ENCODE data around the gene NPAS3. TPM values are rescaled to one million over a fixed set of nuclear protein-coding genes. Genes with fewer than 3 reads are reported as not detected.

Gene NPAS3
- total and polyA plus RNA-seq, 11 donors = 0.15 to 3.4 (median 0.92) TPM

GRCh38 chr14:33435911-33436689, 497.4 kb downstream of the NPAS3 start:
- no peak for TF ChIP-seq POLR2A (IDR thresholded peaks at IDR 0.05)
- TF ChIP-seq, protein P1, sequence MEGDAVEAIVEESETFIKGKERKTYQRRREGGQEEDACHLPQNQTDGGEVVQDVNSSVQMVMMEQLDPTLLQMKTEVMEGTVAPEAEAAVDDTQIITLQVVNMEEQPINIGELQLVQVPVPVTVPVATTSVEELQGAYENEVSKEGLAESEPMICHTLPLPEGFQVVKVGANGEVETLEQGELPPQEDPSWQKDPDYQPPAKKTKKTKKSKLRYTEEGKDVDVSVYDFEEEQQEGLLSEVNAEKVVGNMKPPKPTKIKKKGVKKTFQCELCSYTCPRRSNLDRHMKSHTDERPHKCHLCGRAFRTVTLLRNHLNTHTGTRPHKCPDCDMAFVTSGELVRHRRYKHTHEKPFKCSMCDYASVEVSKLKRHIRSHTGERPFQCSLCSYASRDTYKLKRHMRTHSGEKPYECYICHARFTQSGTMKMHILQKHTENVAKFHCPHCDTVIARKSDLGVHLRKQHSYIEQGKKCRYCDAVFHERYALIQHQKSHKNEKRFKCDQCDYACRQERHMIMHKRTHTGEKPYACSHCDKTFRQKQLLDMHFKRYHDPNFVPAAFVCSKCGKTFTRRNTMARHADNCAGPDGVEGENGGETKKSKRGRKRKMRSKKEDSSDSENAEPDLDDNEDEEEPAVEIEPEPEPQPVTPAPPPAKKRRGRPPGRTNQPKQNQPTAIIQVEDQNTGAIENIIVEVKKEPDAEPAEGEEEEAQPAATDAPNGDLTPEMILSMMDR (IDR thresholded peaks at IDR 0.05) = no peak
- WGBS, 4 donors = 90 to 93% (median 90%) methylated on average over 8 of the region's 8 CpGs
- H3K36me3 ChIP-seq = no peaks in the 10 kb centered on the region
- intact Hi-C loops (cut with DNase I) = loop anchor here in 7 of 10 donors (10.0 kb wide), 2 partner anchors 501 to 861 kb away; partner anchors contain the start of gene NPAS3 (in 1 of the 7)
- H3K4me3 ChIP-seq = no peak overlapping the region
- peaks cover 0 to 12% (median 0%) of the 10 kb centered on the region in 12 donors for H3K4me1 ChIP-seq
- H3K9me3 ChIP-seq = no peaks in the 10 kb centered on the region
- no peak for ATAC-seq
- H3K27me3 ChIP-seq = no peaks in the 10 kb centered on the region
- DNase-seq = no peak
- H3K27ac ChIP-seq = no peak overlapping the region

DNA sequence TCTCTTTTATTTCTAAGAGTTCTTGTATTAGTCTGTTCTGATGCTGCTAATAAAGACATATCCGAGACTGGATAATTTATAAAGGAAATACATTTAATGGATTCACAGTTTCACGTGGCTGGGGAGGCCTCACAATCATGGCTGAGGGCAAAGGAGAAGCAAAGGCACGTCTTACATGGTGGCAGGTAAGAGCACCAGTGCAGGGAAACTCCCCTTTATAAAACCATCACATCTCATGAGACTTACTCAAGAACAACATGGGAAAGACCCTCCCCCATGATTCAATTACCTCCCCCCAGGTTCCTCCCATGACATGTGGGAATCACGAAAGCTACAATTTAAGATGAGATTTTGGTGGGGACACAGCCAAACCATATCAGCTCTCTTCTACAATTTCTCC, 503.0 kb downstream of the NPAS3 start:
- H3K9me3 ChIP-seq = no peaks in the 10 kb centered on the region
- WGBS, 4 donors = 87 to 98% (median 92%) methylated on average over 4 of the region's 4 CpGs

GRCh38 chr14:33444136-33444535, 505.5 kb downstream of the NPAS3 start:
- Histone ChIP-seq H3K36me3 (no peaks in the 10 kb centered on the region), H3K27me3 (no peaks in the 10 kb centered on the region), H3K4me1 (peaks cover 0 to 6% (median 0%) of the 10 kb centered on the region in 12 donors), H3K27ac (no peak overlapping the region), H3K4me3 (no peak overlapping the region), H3K9me3 (no peaks in the 10 kb centered on the region)
- intact Hi-C loops (cut with DNase I) = loop anchor here in 1 of 10 donors (10.0 kb wide), 1 partner anchor 219 kb away; no protein-coding TSS in a partner anchor
- TF ChIP-seq, protein P1 (IDR thresholded peaks at IDR 0.05) = no peak
- TF ChIP-seq POLR2A (IDR thresholded peaks at IDR 0.05) = no peak
- ATAC-seq (no peak), DNase-seq (no peak)
- WGBS, 4 donors = 63 to 83% (median 70%) methylated on average over 3 of the region's 3 CpGs

More for the DNA sequence above, 503.0 kb downstream of the NPAS3 start:
- Histone ChIP-seq H3K36me3 (no peaks in the 10 kb centered on the region), H3K27me3 (no peaks in the 10 kb centered on the region), H3K27ac (no peak overlapping the region), H3K4me1 (peaks cover 0 to 3% (median 0%) of the 10 kb centered on the region in 12 donors), H3K4me3 (no peak overlapping the region)
- intact Hi-C loops (cut with DNase I) = loop anchor here in 1 of 10 donors (10.0 kb wide), 1 partner anchor 217 kb away; no protein-coding TSS in a partner anchor
- DNase-seq = no peak
- TF ChIP-seq POLR2A (IDR thresholded peaks at IDR 0.05) = no peak
- TF ChIP-seq, protein P1 (IDR thresholded peaks at IDR 0.05) = no peak
- no peak for ATAC-seq

DNA sequence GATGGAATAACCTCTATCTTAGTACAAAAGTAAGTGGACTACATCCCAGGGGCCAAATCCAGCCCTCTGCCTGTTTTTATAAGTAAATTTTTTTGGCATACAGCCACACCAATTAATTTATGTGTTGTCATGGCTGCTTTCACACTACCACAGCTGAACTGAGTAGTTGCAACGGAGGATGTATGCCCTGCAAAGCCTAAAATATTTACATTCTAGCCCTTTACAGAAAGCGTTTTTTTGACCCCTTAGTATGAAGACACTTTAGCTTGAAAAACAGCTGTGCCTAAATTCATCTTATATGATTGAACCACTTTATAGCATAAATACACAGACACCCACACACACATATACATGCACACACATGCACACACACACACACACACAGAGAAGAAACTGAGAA, 510.6 kb downstream of the NPAS3 start:
- Histone ChIP-seq H3K36me3 (no peaks in the 10 kb centered on the region), H3K9me3 (no peaks in the 10 kb centered on the region), H3K27ac (no peak overlapping the region), H3K27me3 (no peaks in the 10 kb centered on the region), H3K4me1 (peaks cover 0 to 11% (median 0%) of the 10 kb centered on the region in 12 donors), H3K4me3 (no peak overlapping the region)
- intact Hi-C loops (cut with DNase I) = loop anchor here in 1 of 10 donors (10.0 kb wide), 1 partner anchor 224 kb away; no protein-coding TSS in a partner anchor
- ATAC-seq (no peak), DNase-seq (no peak)
- 61 to 91% (median 76%) methylated on average over 2 of the region's 2 CpGs for WGBS, 4 donors
- TF ChIP-seq POLR2A (IDR thresholded peaks at IDR 0.05) = no peak
- TF ChIP-seq, protein P1 (IDR thresholded peaks at IDR 0.05) = no peak
